Measurements from ENCODE around the gene CDHR1.

GRCh38 chr10:84193327-84193726 is 1.0 kb upstream of the CDHR1 start:
- TF ChIP-seq CTCF (IDR thresholded peaks at IDR 0.05) = no peak
- TF ChIP-seq POLR2AphosphoS5 (IDR thresholded peaks at IDR 0.05) = no peak
- no peak for TF ChIP-seq EP300 (IDR thresholded peaks at IDR 0.05)
- TF ChIP-seq POLR2A (IDR thresholded peaks at IDR 0.05) = no peak

Measured in stomach (tissue), 4 donors.